HepG2 (cell line): ENCODE data around the gene SERPINB6. TPM values are rescaled to one million over a fixed set of nuclear protein-coding genes. Genes with fewer than 3 reads are reported as not detected.
"Not testable (repeated sequence)": the region's sequence is repeated elsewhere in the genome, so short reads cannot be mapped to it uniquely, and the experiment has no call there.

Source experiments
- ATAC-seq: fragments of 200-7000 bp; cut with Tn5 transposase; 3 replicates; pipeline ENCODE4 v1.9.1; 2020; ENCODE audit warnings: mild to moderate bottlenecking, moderate library complexity
- BruUV-seq: library from RNA; stranded (reverse); fragments of 400-500 nt; replicated peaks from 2 replicates; lab custom pipeline; 2021; lab: Mats Ljungman, UMichigan
- CTCF ChIA-PET: fragments of 300-600 bp; formaldehyde crosslinking; extraction: SDS; loops from one replicate; lab custom pipeline; 2021; ENCODE audit warnings: low total read pairs, inconsistent platforms, low intra/inter-chr PET ratio; lab: Yijun Ruan, JAX
- POLR2A ChIA-PET: fragments of 350-600 bp; sonication (Branson Sonifier 250); formaldehyde crosslinking; loops from one replicate; lab custom pipeline; 2020; ENCODE audit warnings: antibody characterized with exemption, inconsistent platforms; lab: Yijun Ruan, JAX
- DNase-seq: peaks from one replicate; pipeline ENCODE4 v3.0.0-alpha.2; 2015; ENCODE audit warnings: low spot score
- FAIRE-seq: peaks from 3 replicates; lab custom pipeline; 2011; peaks lifted over from hg19 to GRCh38; lab: Jason Lieb, UNC
- H2AFZ ChIP-seq: one replicate; pipeline ENCODE4 v1.6.1; 2011; ENCODE audit warnings: low read length, inconsistent platforms
- H3K27ac ChIP-seq: fragments of 300-600 bp; 3 replicates; pipeline ENCODE4 v1.8.0; 2011; ENCODE audit warnings: mixed run types, mild to moderate bottlenecking, mixed read lengths, low read length, inconsistent platforms; ENCODE audit not compliant: insufficient read depth; ENCODE audit errors: extremely low read length
- H3K27me3 ChIP-seq, 2 experiments: fragments of 200-600 bp in 1 of 2; 2 replicates in 1 of 2; 3 replicates in 1 of 2; pipeline versions ENCODE4 v1.6.0 to v1.8.0; 2011; ENCODE audit warnings: low read length in 2 of 2, mild to moderate bottlenecking in 2 of 2, moderate library complexity in 2 of 2, inconsistent platforms in 1 of 2; ENCODE audit not compliant: insufficient read depth in 2 of 2, control insufficient read depth in 1 of 2
- H3K36me3 ChIP-seq, 2 experiments: fragments of 200-600 bp in 1 of 2; replicated peaks in 1 of 2; 2 replicates in 1 of 2; 3 replicates in 1 of 2; pipeline versions ENCODE4 v1.5.1 to v1.8.0; 2011; ENCODE audit warnings: low read length in 2 of 2, inconsistent platforms in 1 of 2; ENCODE audit not compliant: insufficient read depth in 2 of 2, control insufficient read depth in 1 of 2
- H3K4me1 ChIP-seq: 2 replicates; pipeline ENCODE4 v1.5.1; 2012; ENCODE audit warnings: low read length, inconsistent platforms; ENCODE audit not compliant: insufficient read depth
- H3K4me2 ChIP-seq: 2 replicates; pipeline ENCODE4 v1.6.0; 2011; ENCODE audit warnings: low read depth, low read length, inconsistent platforms
- H3K4me3 ChIP-seq, 3 experiments: fragments of 200-600 bp in 1 of 3; sonication (generic), shearing (Covaris generic) in 1 of 3; replicated peaks in 1 of 3; 2 replicates each; pipeline ENCODE4 v1.5.1; 2011 to 2016; ENCODE audit warnings: low read length in 3 of 3, inconsistent platforms in 2 of 3, low read depth in 2 of 3, mild to moderate bottlenecking in 2 of 3, control low read depth in 1 of 3, mixed read lengths in 1 of 3; ENCODE audit not compliant: insufficient read depth in 1 of 3
- H3K79me2 ChIP-seq: one replicate; pipeline ENCODE4 v1.6.1; 2011; ENCODE audit warnings: low read length, inconsistent platforms; ENCODE audit not compliant: insufficient read depth
- H3K9ac ChIP-seq: 2 replicates; pipeline ENCODE4 v1.6.0; 2011; ENCODE audit warnings: mild to moderate bottlenecking, low read depth, low read length, inconsistent platforms; ENCODE audit not compliant: insufficient read depth
- H3K9me3 ChIP-seq: 2 replicates; pipeline ENCODE4 v1.5.1; 2012; ENCODE audit warnings: mild to moderate bottlenecking, low read length
- H4K20me1 ChIP-seq: 2 replicates; pipeline ENCODE4 v1.6.0; 2011; ENCODE audit warnings: inconsistent platforms, mild to moderate bottlenecking, low read length, moderate library complexity; ENCODE audit not compliant: insufficient read depth
- HOXA7 ChIP-seq: sonication (generic); formaldehyde crosslinking; IDR thresholded peaks from 2 replicates; pipeline ENCODE4 v1.8.1; 2022; ENCODE audit warnings: mild to moderate bottlenecking, missing genetic modification reagents, moderate library complexity
- ZBTB2 ChIP-seq: sonication (generic); formaldehyde crosslinking; IDR thresholded peaks from 2 replicates; pipeline ENCODE4 v1.8.0; 2022; ENCODE audit warnings: low read depth, missing genetic modification reagents
- ZBTB7A ChIP-seq: sonication (generic); formaldehyde crosslinking; IDR thresholded peaks from 2 replicates; pipeline ENCODE4 v1.8.0; 2022; ENCODE audit warnings: mild to moderate bottlenecking, missing genetic modification reagents
- ZNF354B ChIP-seq: sonication (generic); formaldehyde crosslinking; IDR thresholded peaks from 2 replicates; pipeline ENCODE4 v1.8.0; 2022; ENCODE audit warnings: mild to moderate bottlenecking, missing genetic modification reagents
- ZNF557 ChIP-seq: sonication (generic); formaldehyde crosslinking; IDR thresholded peaks from 2 replicates; pipeline ENCODE4 v1.4.0; 2020; ENCODE audit warnings: missing genetic modification reagents
- ZNF589 ChIP-seq: sonication (generic); formaldehyde crosslinking; conservative IDR thresholded peaks from 2 replicates; pipeline ENCODE4 v1.8.0; 2022; ENCODE audit warnings: mild to moderate bottlenecking, moderate library complexity, missing genetic modification reagents
- ZSCAN29 ChIP-seq: sonication (generic); formaldehyde crosslinking; conservative IDR thresholded peaks from 2 replicates; pipeline ENCODE4 v1.4.0; 2020; ENCODE audit warnings: mild to moderate bottlenecking, missing genetic modification reagents
- WGBS: methylation state at CpG from one replicate; pipeline ENCODE4 v1.1.6; 2017; ENCODE audit warnings: low lambda C conversion rate; 5-methylcytosine and 5-hydroxymethylcytosine counted together
- in situ Hi-C: cut with HindIII; loops from 2 replicates; pipeline ENCODE4 v1.10.0; 2017; ENCODE audit warnings: low pct_unique_long_range_greater_than_20kb; ENCODE audit not compliant: extremely low pct_ligation_motif_present
- intact Hi-C: fragments of 100-400 bp; cut with micrococcal nuclease; formaldehyde crosslinking; loops from one replicate; pipeline ENCODE4 v1.10.0; 2022; ENCODE audit not compliant: unreplicated experiment
- polyA plus RNA-seq, 8 experiments: library from polyadenylated mRNA; depleted of rRNA in 3 of 8; stranded (reverse) in 7 of 8; unstranded in 1 of 8; fragments of >200 nt; fragmentation: Illumina TruSeq in 4 of 8; extraction: Trizol in 4 of 8; gene quantifications; 2 replicates each; pipeline versions ENCODE4 v1.2.1 to v1.2.3, GENCODE V29; 2011 to 2016; ENCODE audit warnings: low read depth in 4 of 8, missing spikeins in 1 of 8, mixed read lengths in 1 of 8; ENCODE audit not compliant: insufficient read depth in 1 of 8
- total RNA-seq, 5 experiments: library from RNA; depleted of rRNA; stranded (reverse); fragments of >200 nt; fragmentation: Illumina TruSeq; extraction: Trizol; gene quantifications; 2 replicates each; pipeline ENCODE4 v1.2.3, GENCODE V29; 2016; ENCODE audit warnings: low read depth in 1 of 5

The SERPINB6 gene
- total and polyA plus RNA-seq, 2 of the 13 experiments (the other 11 are each of a cell fraction or from before 2014, with no cell fraction given): 38.2 to 61.3 TPM

- in situ Hi-C loops, H3K9me3 ChIP-seq, DNase-seq, BruUV-seq, ATAC-seq, CTCF ChIA-PET, H2AFZ ChIP-seq, FAIRE-seq, H3K27ac ChIP-seq, H3K79me2 ChIP-seq: not testable (repeated sequence)
- peak overlapping the region; percentile 98 for H3K4me2 ChIP-seq
- H3K36me3 ChIP-seq: peaks cover 2 to 15% of the 10 kb centered on the region in 2 experiments
- H3K4me3 ChIP-seq: peak overlapping the region; percentile 62 to 89 (median 89)
- intact Hi-C loops: loop anchor here (1.0 kb wide), 1 partner anchor 26 kb away; no protein-coding TSS in a partner anchor
- peaks cover 0 to 12% of the 10 kb centered on the region in 2 experiments; a peak in 1 of 5 replicates for H3K27me3 ChIP-seq
- 34% methylated on average over 27 of the region's 27 CpGs for WGBS
- peaks cover 31% of the 10 kb centered on the region for H3K4me1 ChIP-seq
- POLR2A ChIA-PET: interaction anchor here (0.7 to 2.2 kb wide), 12 partner anchors 10 to 87 kb away, joined by 3 to 55 read pairs (median 5); partner anchors contain the start of gene SERPINB1
- H3K9ac ChIP-seq: peak overlapping the region; percentile 79
- TF ChIP-seq ZNF589 (CRISPR knock-in tag) (0 out of 2 replicates have a peak, but pooled peaks have one; percentile 28), ZBTB2 (CRISPR knock-in tag) (0 out of 2 replicates have a peak, but pooled peaks have one; percentile 48), ZNF354B (CRISPR knock-in tag) (0 out of 2 replicates have a peak, but pooled peaks have one; percentile 1), HOXA7 (CRISPR knock-in tag) (0 out of 2 replicates have a peak, but pooled peaks have one; percentile 58), ZBTB7A (CRISPR knock-in tag) (0 out of 2 replicates have a peak, but pooled peaks have one; percentile 36), ZSCAN29 (CRISPR knock-in tag) (0 out of 2 replicates have a peak, but pooled peaks have one; percentile 7), ZNF557 (CRISPR knock-in tag) (0 out of 2 replicates have a peak, but pooled peaks have one; percentile 12)
- H4K20me1 ChIP-seq: peaks cover 11% of the 10 kb centered on the region; the same call in 1 of the 2 replicates
These were observed 69.5 kb downstream of the SERPINB6 start for GRCh38 chr6:2901645-2902502.
